ENCODE results near the gene TCP1.

DNA sequence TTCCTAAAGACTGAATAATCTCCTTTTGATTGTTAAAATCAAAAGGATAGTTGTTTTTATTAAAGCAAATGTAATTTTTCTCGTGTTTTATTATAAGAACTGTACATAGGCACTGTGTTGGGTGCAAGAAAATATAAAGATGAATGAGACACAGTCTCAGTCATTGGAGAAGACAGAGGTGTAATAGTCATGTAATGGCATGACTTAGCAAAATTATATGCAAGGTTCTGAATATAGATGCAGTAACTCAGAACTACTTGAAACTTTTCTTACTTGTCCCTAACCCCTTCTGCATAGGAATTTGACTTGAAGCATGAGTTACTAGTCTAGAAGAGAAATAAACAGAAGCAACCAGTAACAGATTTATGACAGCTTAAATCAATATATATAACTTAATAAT, 47.2 kb downstream of the TCP1 start:
- TF ChIP-seq, protein P1, sequence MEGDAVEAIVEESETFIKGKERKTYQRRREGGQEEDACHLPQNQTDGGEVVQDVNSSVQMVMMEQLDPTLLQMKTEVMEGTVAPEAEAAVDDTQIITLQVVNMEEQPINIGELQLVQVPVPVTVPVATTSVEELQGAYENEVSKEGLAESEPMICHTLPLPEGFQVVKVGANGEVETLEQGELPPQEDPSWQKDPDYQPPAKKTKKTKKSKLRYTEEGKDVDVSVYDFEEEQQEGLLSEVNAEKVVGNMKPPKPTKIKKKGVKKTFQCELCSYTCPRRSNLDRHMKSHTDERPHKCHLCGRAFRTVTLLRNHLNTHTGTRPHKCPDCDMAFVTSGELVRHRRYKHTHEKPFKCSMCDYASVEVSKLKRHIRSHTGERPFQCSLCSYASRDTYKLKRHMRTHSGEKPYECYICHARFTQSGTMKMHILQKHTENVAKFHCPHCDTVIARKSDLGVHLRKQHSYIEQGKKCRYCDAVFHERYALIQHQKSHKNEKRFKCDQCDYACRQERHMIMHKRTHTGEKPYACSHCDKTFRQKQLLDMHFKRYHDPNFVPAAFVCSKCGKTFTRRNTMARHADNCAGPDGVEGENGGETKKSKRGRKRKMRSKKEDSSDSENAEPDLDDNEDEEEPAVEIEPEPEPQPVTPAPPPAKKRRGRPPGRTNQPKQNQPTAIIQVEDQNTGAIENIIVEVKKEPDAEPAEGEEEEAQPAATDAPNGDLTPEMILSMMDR (IDR thresholded peaks at IDR 0.05): no peak
- TF ChIP-seq POLR2A (IDR thresholded peaks at IDR 0.05): no peak

Measured in lower leg skin (tissue), 3 donors.